ENCODE measurements around the gene RPL36A.

RPL36A gene

DNA sequence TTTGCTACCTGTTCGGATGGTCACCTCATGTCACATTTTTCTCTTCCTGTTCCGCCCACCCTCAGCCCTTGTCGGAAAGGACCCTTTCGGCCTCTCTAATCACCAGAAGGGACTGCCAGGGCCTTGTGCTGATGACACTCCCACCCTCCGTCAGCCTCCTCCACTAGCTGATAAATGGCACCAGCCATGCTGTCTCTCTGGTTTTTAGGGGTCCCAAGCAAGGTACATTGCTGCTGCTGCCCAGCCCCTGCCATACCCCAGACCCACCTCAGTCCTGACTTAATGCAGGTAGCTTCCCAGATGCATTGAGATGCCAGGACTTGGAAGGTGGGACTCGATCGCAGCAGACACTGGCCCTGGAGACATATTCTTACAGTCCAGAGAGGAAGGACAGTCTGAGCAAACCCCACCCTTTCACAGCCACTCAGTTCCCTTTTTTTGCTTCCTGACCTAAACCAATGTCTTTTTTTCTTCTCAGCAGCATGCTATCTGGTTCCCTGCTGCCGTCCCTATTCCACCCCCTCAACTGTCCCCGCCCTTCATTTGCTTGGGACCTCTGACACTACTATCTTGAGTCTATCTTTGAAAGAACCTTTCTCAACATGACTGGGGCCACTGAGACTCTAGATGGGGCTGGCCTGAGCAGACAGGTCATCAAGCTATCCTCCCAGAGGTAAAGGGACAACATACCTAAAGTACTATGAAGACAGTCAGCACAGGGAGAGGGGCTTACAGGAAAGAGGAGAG is 4.8 kb upstream of the RPL36A start, which contains the start of gene BTK:
Gene BTK (minus strand): TSS at position 397 of the 747 bp plus-strand sequence. CDS start 10,907 bp downstream, outside the sequence.
- Histone ChIP-seq H3K14ac (ENCODE audit: low read length) (no peak within 1 kb of the TSS), H2BK5ac (ENCODE audit: low read depth, low read length, poor library complexity) (no peak within 1 kb of the TSS), H3K27me3 (ENCODE audit: insufficient read depth, low read length) (no peaks in the 10 kb centered on the region), H3K23ac (ENCODE audit: low read length) (no peak within 1 kb of the TSS), H3K36me3 (ENCODE audit: control insufficient read depth in 1 of 2, insufficient read depth in 2 of 2, low read length in 2 of 2) (no peaks in the 10 kb centered on the region), H3K4me3 (ENCODE audit: low read depth, low read length) (no peak within 1 kb of the TSS), H4K12ac (ENCODE audit: low read depth, low read length) (peak within 1 kb of the TSS; percentile 43), H4K8ac (ENCODE audit: low read depth, low read length) (no peak within 1 kb of the TSS), H2AK5ac (ENCODE audit: low read length) (no peak within 1 kb of the TSS), H3K9ac (ENCODE audit: low read length) (no peak within 1 kb of the TSS), H3K4me1 (ENCODE audit: control insufficient read depth in 1 of 2, insufficient read depth in 2 of 2, low read length in 2 of 2) (peaks cover 2 to 9% of the 10 kb centered on the region in 2 experiments), H3K9me3 (ENCODE audit: insufficient read depth, low read depth, low read length) (no peaks in the 10 kb centered on the region), H3K79me2 (ENCODE audit: control insufficient read depth, insufficient read depth, low read length, poor library complexity) (peaks cover 3% of the 10 kb centered on the region), H4K91ac (ENCODE audit: low read depth, low read length) (no peak within 1 kb of the TSS), H3K27ac (ENCODE audit: low read depth, low read length) (peak within 1 kb of the TSS; percentile 34), H2BK120ac (ENCODE audit: insufficient read depth, low read length, poor library complexity) (no peak within 1 kb of the TSS), H3K18ac (ENCODE audit: low read length) (no peak within 1 kb of the TSS), H2BK12ac (ENCODE audit: low read length) (no peak within 1 kb of the TSS), H2AFZ (ENCODE audit: insufficient read depth, low read length, poor library complexity) (no peak within 1 kb of the TSS), H3K4me2 (ENCODE audit: low read length) (no peak within 1 kb of the TSS), H3K79me1 (ENCODE audit: low read length) (peaks cover 3% of the 10 kb centered on the region), H3K4ac (ENCODE audit: low read depth, low read length) (no peak within 1 kb of the TSS)
- no CpG with 5 or more reads among the region's 9 CpGs for WGBS (ENCODE audit: extremely low coverage, insufficient coverage, insufficient read length)
- no peak for DNase-seq

DNA sequence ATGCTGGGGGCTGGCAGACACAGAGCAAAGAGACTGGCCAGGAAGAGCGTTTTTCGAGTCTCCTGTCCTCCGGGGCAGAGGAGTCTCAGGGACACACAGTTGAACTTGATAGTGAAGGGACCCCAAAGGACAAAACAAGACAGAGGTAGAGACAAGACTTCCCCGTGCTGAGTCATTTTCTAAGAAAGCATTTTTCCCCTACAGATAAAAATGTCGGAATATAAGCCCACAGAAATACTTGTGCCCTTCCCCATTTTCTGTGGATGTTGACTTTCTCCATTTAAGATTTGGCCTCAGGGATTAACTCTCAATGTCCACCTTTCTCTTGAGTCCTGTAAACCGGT is 4.3 kb upstream of the RPL36A start:
- Histone ChIP-seq H2BK12ac (ENCODE audit: low read length) (no peak overlapping the region), H3K14ac (ENCODE audit: low read length) (no peak overlapping the region), H2BK120ac (ENCODE audit: insufficient read depth, low read length, poor library complexity) (no peak overlapping the region), H3K79me2 (ENCODE audit: control insufficient read depth, insufficient read depth, low read length, poor library complexity) (peaks cover 6% of the 10 kb centered on the region), H3K79me1 (ENCODE audit: low read length) (peaks cover 5% of the 10 kb centered on the region), H4K91ac (ENCODE audit: low read depth, low read length) (no peak overlapping the region), H3K4me2 (ENCODE audit: low read length) (no peak overlapping the region), H3K27me3 (ENCODE audit: insufficient read depth, low read length) (no peaks in the 10 kb centered on the region), H3K36me3 (ENCODE audit: control insufficient read depth in 1 of 2, insufficient read depth in 2 of 2, low read length in 2 of 2) (no peaks in the 10 kb centered on the region), H2AK5ac (ENCODE audit: low read length) (no peak overlapping the region), H3K23ac (ENCODE audit: low read length) (no peak overlapping the region), H3K9me3 (ENCODE audit: insufficient read depth, low read depth, low read length) (no peaks in the 10 kb centered on the region), H3K4me3 (ENCODE audit: low read depth, low read length) (no peak overlapping the region), H4K8ac (ENCODE audit: low read depth, low read length) (no peak overlapping the region), H4K12ac (ENCODE audit: low read depth, low read length) (peak overlapping the region; percentile 43), H2BK5ac (ENCODE audit: low read depth, low read length, poor library complexity) (no peak overlapping the region), H3K27ac (ENCODE audit: low read depth, low read length) (peak overlapping the region; percentile 34), H2AFZ (ENCODE audit: insufficient read depth, low read length, poor library complexity) (no peak overlapping the region), H3K18ac (ENCODE audit: low read length) (no peak overlapping the region), H3K4me1 (ENCODE audit: control insufficient read depth in 1 of 2, insufficient read depth in 2 of 2, low read length in 2 of 2) (peaks cover 2 to 9% of the 10 kb centered on the region in 2 experiments), H3K9ac (ENCODE audit: low read length) (no peak overlapping the region), H3K4ac (ENCODE audit: low read depth, low read length) (no peak overlapping the region)
- no peak for DNase-seq
- no CpG with 5 or more reads among the region's 6 CpGs for WGBS (ENCODE audit: extremely low coverage, insufficient coverage, insufficient read length)

DNA sequence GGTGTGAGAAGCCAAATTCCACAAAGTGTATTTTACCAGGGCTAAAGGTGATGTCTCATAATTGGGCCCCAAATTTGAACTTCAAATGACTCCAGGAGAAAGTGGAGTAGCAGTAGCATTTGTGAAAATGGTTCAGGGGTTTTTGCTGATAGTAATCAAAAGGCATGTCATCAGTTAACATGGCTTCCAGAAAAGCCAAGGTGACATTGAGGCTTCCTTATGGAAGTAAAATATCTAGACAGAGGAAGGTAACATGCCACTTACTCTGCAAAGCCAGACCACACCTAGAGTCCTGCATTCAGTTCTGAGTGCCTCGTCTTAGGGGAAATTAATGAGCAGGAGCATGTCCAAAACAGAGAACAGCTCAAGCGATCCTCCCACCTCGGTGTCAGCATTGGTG is 2.2 kb upstream of the RPL36A start:
- H3K18ac ChIP-seq (ENCODE audit: low read length): no peak overlapping the region
- no peak overlapping the region for H3K4me2 ChIP-seq (ENCODE audit: low read length)
- no peak overlapping the region for H2BK5ac ChIP-seq (ENCODE audit: low read depth, low read length, poor library complexity)
- H4K91ac ChIP-seq (ENCODE audit: low read depth, low read length): no peak overlapping the region
- H3K79me1 ChIP-seq (ENCODE audit: low read length): peaks cover 5% of the 10 kb centered on the region
- H3K23ac ChIP-seq (ENCODE audit: low read length): no peak overlapping the region
- H3K36me3 ChIP-seq (ENCODE audit: control insufficient read depth in 1 of 2, insufficient read depth in 2 of 2, low read length in 2 of 2): no peaks in the 10 kb centered on the region
- DNase-seq: no peak
- H3K14ac ChIP-seq (ENCODE audit: low read length): no peak overlapping the region
- WGBS (ENCODE audit: extremely low coverage, insufficient coverage, insufficient read length): no CpG with 5 or more reads among the region's 3 CpGs
- no peak overlapping the region for H3K27ac ChIP-seq (ENCODE audit: low read depth, low read length)
- no peak overlapping the region for H4K12ac ChIP-seq (ENCODE audit: low read depth, low read length)
- H2AK5ac ChIP-seq (ENCODE audit: low read length): no peak overlapping the region
- H3K27me3 ChIP-seq (ENCODE audit: insufficient read depth, low read length): no peaks in the 10 kb centered on the region
- no peaks in the 10 kb centered on the region for H3K9me3 ChIP-seq (ENCODE audit: insufficient read depth, low read depth, low read length)
- no peak overlapping the region for H4K8ac ChIP-seq (ENCODE audit: low read depth, low read length)
- no peak overlapping the region for H2BK12ac ChIP-seq (ENCODE audit: low read length)
- no peak overlapping the region for H3K4me3 ChIP-seq (ENCODE audit: low read depth, low read length)
- no peak overlapping the region for H2BK120ac ChIP-seq (ENCODE audit: insufficient read depth, low read length, poor library complexity)
- no peak overlapping the region for H2AFZ ChIP-seq (ENCODE audit: insufficient read depth, low read length, poor library complexity)
- H3K4me1 ChIP-seq (ENCODE audit: control insufficient read depth in 1 of 2, insufficient read depth in 2 of 2, low read length in 2 of 2): peaks cover 2 to 9% of the 10 kb centered on the region in 2 experiments
- no peak overlapping the region for H3K9ac ChIP-seq (ENCODE audit: low read length)
- H3K4ac ChIP-seq (ENCODE audit: low read depth, low read length): no peak overlapping the region
- H3K79me2 ChIP-seq (ENCODE audit: control insufficient read depth, insufficient read depth, low read length, poor library complexity): peaks cover 6% of the 10 kb centered on the region

DNA sequence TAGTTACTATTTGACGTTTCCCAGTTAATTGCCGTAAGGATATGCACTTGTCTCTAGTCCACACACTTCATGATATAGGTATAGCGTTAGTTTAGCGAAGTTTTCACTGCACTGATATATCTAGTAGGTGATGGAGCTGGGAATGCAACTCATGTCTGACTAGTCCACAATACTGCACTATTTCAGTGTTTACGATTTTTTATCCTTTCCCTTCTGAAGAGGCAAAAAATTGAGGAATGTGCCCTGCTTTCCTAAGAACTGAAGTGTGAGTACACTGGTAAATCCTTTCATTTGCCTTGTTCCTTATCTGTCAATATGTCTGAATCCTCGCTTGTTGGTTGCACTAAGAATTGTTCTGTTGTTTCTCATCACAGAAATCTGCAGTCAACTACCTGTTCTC is 1.0 kb downstream of the RPL36A start:
- Histone ChIP-seq H2BK5ac (ENCODE audit: low read depth, low read length, poor library complexity) (no peak overlapping the region), H4K12ac (ENCODE audit: low read depth, low read length) (no peak overlapping the region), H2BK12ac (ENCODE audit: low read length) (no peak overlapping the region), H3K4me3 (ENCODE audit: low read depth, low read length) (no peak overlapping the region), H2AK5ac (ENCODE audit: low read length) (no peak overlapping the region), H3K27me3 (ENCODE audit: insufficient read depth, low read length) (no peaks in the 10 kb centered on the region), H3K14ac (ENCODE audit: low read length) (no peak overlapping the region), H3K18ac (ENCODE audit: low read length) (no peak overlapping the region), H2BK120ac (ENCODE audit: insufficient read depth, low read length, poor library complexity) (no peak overlapping the region), H3K4me2 (ENCODE audit: low read length) (peak overlapping the region; percentile 56), H3K27ac (ENCODE audit: low read depth, low read length) (no peak overlapping the region), H3K23ac (ENCODE audit: low read length) (no peak overlapping the region), H2AFZ (ENCODE audit: insufficient read depth, low read length, poor library complexity) (no peak overlapping the region), H3K36me3 (ENCODE audit: control insufficient read depth in 1 of 2, insufficient read depth in 2 of 2, low read length in 2 of 2) (peaks cover 2 to 6% of the 10 kb centered on the region in 2 experiments), H3K4me1 (ENCODE audit: control insufficient read depth in 1 of 2, insufficient read depth in 2 of 2, low read length in 2 of 2) (peaks cover 2 to 4% of the 10 kb centered on the region in 2 experiments), H3K79me2 (ENCODE audit: control insufficient read depth, insufficient read depth, low read length, poor library complexity) (peaks cover 6% of the 10 kb centered on the region), H4K8ac (ENCODE audit: low read depth, low read length) (no peak overlapping the region), H3K9ac (ENCODE audit: low read length) (peak overlapping the region; percentile 70), H4K91ac (ENCODE audit: low read depth, low read length) (no peak overlapping the region), H3K4ac (ENCODE audit: low read depth, low read length) (no peak overlapping the region), H3K79me1 (ENCODE audit: low read length) (peaks cover 5% of the 10 kb centered on the region), H3K9me3 (ENCODE audit: insufficient read depth, low read depth, low read length) (no peaks in the 10 kb centered on the region)
- no CpG with 5 or more reads among the region's 6 CpGs for WGBS (ENCODE audit: extremely low coverage, insufficient coverage, insufficient read length)
- no peak for DNase-seq
